Testis (tissue), 3 donors: Measurements from ENCODE around the gene FNIP1. TPM values are rescaled to one million over a fixed set of nuclear protein-coding genes. Genes with fewer than 3 reads are reported as not detected.

Experiments used
- DNase-seq: peaks from one replicate; pipeline ENCODE4 v3.0.0-alpha.2; 2019
- H3K27ac ChIP-seq, 2 donors: fragments of 200-600 bp; sonication (generic); one replicate each; pipeline ENCODE4 v1.5.1; 2019
- H3K27me3 ChIP-seq: fragments of 200-600 bp; sonication (generic); one replicate; pipeline ENCODE4 v1.5.1; 2019
- H3K36me3 ChIP-seq: fragments of 200-600 bp; sonication (generic); one replicate; pipeline ENCODE4 v1.5.1; 2017; ENCODE audit warnings: low read depth; ENCODE audit errors: missing control alignments
- H3K4me1 ChIP-seq: fragments of 200-600 bp; sonication (generic); one replicate; pipeline ENCODE4 v1.5.1; 2019
- H3K4me3 ChIP-seq, 2 donors: fragments of 200-600 bp; sonication (generic); one replicate each; pipeline ENCODE4 v1.5.1; 2017 to 2019
- H3K9me3 ChIP-seq: fragments of 200-600 bp; sonication (generic); one replicate; pipeline ENCODE4 v1.5.1; 2017
- POLR2A ChIP-seq: fragments of 450-650 bp; IDR thresholded peaks from one replicate; pipeline ENCODE4 v1.6.1; 2017; ENCODE audit warnings: antibody characterized with exemption, mild to moderate bottlenecking, moderate library complexity
- WGBS, 2 donors: methylation state at CpG; one replicate each; pipeline ENCODE4 v1.1.5; 2018; 5-methylcytosine and 5-hydroxymethylcytosine counted together
- intact Hi-C: fragments of 100-400 bp; cut with DNase I; formaldehyde crosslinking; loops from one replicate; pipeline ENCODE4 v1.15.1; 2023; ENCODE audit warnings: low total_unique reads
- polyA plus RNA-seq: library from polyadenylated mRNA; stranded (reverse); fragments of 350-450 nt; fragmentation: Illumina TruSeq; extraction: RNeasy Lipid Tissue Mini Kit (QIAGEN cat#74804); gene quantifications from one replicate; pipeline ENCODE4 v1.2.3, GENCODE V29; 2014; ENCODE audit warnings: low read depth, low replicate concordance; ENCODE audit not compliant: insufficient read depth
- total RNA-seq, 2 donors: library from RNA; depleted of rRNA; stranded (reverse); fragments of >200 nt; gene quantifications; one replicate each; pipeline ENCODE4 v1.2.3, GENCODE V29; 2016
- TF ChIP-seq, protein P1 (sequence below), 3 experiments: fragments of 450-650 bp in 2 of 3; fragments of 200-600 bp in 1 of 3; sonication (generic) in 1 of 3; IDR thresholded peaks; one replicate each; pipeline ENCODE4 v1.5.1; 2016 to 2019; ENCODE audit warnings: antibody characterized with exemption in 3 of 3, mild to moderate bottlenecking in 2 of 3, moderate library complexity in 1 of 3

Gene FNIP1
- total and polyA plus RNA-seq, 3 donors from 2014 or later: 29.2 to 61.3 (median 60.1) TPM

DNA sequence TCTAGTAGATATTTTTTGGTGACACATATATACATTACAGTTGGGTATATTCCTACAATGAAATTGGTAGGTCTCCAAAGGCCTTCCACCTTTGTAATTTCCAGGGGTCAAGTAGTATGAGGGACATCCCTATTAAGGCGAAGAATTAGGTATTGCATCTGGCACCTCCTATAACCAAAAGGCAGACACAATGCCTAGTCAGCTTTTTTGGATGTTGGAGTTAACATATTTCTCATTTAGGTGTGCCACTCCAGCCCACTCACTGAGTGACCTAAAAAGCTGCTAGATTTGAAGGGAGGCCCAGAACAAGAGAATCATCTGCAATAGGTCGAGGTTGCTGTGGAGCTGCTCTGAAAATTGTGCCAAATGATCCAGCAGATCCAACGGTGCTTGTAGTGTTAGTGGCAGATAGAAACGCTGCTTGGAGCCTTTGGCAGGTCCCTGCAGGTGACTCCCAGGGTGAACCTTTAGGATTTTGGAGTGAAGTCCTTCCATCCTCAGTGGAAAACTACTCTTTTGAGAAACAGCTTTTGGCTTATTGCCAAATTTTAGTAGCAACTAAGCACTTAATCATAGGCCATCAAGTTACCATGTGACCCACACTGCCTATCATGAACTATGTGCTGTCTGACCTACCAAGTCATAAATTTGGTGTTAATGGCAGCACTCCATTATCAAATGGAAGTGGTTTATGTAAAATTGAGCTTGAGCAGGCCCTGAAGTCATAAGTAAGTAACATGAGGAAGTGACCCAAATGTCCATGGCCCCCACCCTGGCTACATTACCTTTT lies 15.7 kb upstream of the FNIP1 start:
- intact Hi-C loops: no loop called here
- WGBS, 2 donors: 74 to 85% methylated on average over 4 of the region's 4 CpGs
- DNase-seq: no peak
- Histone ChIP-seq H3K27me3 (no peaks in the 10 kb centered on the region), H3K36me3 (no peaks in the 10 kb centered on the region), H3K4me1 (no peaks in the 10 kb centered on the region), H3K27ac (no peak overlapping the region), H3K9me3 (no peaks in the 10 kb centered on the region), H3K4me3 (no peak overlapping the region)
- TF ChIP-seq, protein P1, sequence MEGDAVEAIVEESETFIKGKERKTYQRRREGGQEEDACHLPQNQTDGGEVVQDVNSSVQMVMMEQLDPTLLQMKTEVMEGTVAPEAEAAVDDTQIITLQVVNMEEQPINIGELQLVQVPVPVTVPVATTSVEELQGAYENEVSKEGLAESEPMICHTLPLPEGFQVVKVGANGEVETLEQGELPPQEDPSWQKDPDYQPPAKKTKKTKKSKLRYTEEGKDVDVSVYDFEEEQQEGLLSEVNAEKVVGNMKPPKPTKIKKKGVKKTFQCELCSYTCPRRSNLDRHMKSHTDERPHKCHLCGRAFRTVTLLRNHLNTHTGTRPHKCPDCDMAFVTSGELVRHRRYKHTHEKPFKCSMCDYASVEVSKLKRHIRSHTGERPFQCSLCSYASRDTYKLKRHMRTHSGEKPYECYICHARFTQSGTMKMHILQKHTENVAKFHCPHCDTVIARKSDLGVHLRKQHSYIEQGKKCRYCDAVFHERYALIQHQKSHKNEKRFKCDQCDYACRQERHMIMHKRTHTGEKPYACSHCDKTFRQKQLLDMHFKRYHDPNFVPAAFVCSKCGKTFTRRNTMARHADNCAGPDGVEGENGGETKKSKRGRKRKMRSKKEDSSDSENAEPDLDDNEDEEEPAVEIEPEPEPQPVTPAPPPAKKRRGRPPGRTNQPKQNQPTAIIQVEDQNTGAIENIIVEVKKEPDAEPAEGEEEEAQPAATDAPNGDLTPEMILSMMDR (IDR thresholded peaks at IDR 0.05): no peak
- TF ChIP-seq POLR2A: no peak

DNA sequence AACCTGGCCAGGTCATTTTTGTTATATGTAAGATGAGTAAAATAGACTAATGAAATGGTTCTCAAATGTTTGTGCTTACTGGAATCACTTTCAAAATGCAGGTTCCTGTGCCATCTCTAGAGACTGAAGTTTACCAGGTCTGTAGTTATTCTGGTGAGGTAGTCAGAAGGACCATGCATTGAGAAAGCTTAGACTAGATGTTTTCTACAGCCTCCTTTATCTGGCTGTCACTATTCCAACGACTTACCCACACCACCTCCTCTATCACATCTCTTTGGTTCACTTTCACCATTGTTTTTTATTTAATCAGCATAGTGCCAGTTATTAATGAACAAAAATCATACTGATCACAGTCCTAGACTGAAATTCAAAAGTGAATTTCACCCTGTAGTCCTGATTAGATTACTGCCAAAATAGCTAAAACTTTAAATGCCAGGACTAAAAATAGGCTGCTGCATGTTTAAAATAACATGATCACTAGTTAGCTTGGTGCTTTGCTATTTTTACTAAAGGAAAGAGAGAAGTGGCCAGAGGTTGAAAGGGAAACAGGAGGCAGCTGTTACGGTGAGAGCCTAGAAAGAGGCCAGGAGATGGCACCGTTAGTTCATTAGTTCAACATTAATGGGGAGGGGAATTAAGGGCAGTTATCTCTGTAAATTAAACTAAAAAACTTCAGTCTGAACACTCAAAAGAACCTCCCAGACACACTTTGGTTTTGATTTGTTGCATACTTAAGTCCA lies 13.9 kb upstream of the FNIP1 start:
- Histone ChIP-seq H3K4me3 (no peak overlapping the region), H3K36me3 (no peaks in the 10 kb centered on the region), H3K9me3 (no peaks in the 10 kb centered on the region), H3K4me1 (no peaks in the 10 kb centered on the region), H3K27ac (no peak overlapping the region), H3K27me3 (no peaks in the 10 kb centered on the region)
- no peak for DNase-seq
- TF ChIP-seq POLR2A: no peak
- TF ChIP-seq, protein P1 (IDR thresholded peaks at IDR 0.05): no peak
- 16 to 28% methylated on average over 3 of the region's 3 CpGs for WGBS, 2 donors
- intact Hi-C loops: no loop called here

DNA sequence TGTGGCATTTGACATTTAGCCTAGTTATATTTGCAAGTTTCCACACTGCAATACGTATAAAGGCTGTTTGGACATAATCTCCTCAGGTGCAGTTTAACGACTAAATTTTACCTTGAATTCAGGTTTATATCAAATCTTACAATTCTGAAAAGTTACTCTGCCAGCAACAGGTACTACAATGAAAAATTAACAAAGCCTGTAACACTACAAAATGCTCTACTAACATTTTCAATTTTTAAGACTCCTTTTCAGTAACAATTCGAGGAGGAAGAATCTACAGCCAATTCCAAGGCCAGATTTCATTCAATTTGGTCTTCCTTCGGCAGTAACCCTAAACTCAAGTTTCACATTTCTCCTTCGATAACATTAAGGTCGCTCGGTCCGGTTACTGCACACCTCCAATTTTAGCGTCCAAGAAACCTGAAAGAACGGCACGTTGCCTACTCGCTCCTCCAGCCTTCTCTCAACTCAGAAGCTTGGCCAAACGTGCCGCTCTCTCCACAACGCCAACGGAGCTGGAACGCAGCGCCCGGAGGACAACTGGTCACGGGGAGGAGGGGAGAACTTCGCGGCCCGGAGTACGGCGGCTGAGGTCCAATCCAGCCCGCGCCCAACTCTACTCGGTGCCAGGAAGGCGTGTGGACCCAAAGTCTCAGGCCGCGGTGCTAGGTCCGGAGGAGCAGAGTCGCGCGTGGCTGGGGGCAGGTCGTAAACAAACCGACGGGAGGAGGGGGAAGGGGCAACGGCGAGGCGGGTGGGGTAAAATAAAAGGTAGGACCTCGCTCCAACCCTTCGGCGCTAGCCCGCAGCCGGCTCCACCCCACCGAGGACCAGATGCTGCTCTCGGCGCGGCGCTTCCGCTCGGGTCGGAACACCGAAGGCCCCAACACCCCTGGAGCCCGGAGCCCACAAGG lies 681 bp downstream of the FNIP1 start:
- H3K4me1 ChIP-seq: peaks cover 14% of the 10 kb centered on the region
- H3K27me3 ChIP-seq: no peaks in the 10 kb centered on the region
- intact Hi-C loops: loop anchor here (10.0 kb wide), 1 partner anchor 161 kb away; the partner anchor contains the start of gene RAPGEF6
- H3K9me3 ChIP-seq: no peaks in the 10 kb centered on the region
- WGBS, 2 donors: 0 to 1% methylated on average over 32 to 56 of the region's 56 CpGs
- H3K27ac ChIP-seq: peak overlapping the region; percentile 99 to 100
- no peaks in the 10 kb centered on the region for H3K36me3 ChIP-seq
- DNase-seq: peak; percentile 77
- TF ChIP-seq, protein P1 (IDR thresholded peaks at IDR 0.05): no peak
- H3K4me3 ChIP-seq: peak overlapping the region; percentile 97 to 99

DNA sequence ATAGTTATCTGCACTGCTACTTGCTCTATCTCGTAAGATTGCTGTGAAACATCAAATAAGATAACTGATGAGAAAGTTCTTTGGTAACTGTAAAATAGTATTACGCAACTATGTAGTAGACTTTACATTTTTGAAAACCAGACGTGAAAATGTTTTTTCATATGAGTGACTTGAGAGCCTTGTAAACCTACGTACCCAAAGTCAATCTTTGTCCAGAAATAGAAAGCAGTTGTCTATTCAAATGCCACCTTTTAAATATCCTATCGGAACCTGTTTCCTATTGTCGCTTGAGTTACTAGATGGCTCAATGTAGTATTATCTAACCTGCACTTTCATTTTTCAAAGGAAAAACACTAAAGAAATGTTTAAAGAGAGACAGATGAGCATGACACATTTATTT lies 1.6 kb downstream of the FNIP1 start:
- Histone ChIP-seq H3K36me3 (no peaks in the 10 kb centered on the region), H3K27ac (no peak overlapping the region), H3K27me3 (no peaks in the 10 kb centered on the region), H3K4me3 (peak overlapping the region; percentile 97 to 99), H3K9me3 (no peaks in the 10 kb centered on the region), H3K4me1 (peaks cover 14% of the 10 kb centered on the region)
- intact Hi-C loops: loop anchor here (10.0 kb wide), 1 partner anchor 160 kb away; the partner anchor contains the start of gene RAPGEF6
- 40 to 44% methylated on average over 6 of the region's 6 CpGs for WGBS, 2 donors
- TF ChIP-seq, protein P1 (IDR thresholded peaks at IDR 0.05): no peak
- no peak for TF ChIP-seq POLR2A
- DNase-seq: no peak
